GM12872 (cell line): ENCODE measurements around the gene GNG12.

Experiments used
- CTCF ChIP-seq: IDR thresholded peaks from 3 replicates; pipeline ENCODE4 v1.5.1; 2011; ENCODE audit warnings: low read depth, mild to moderate bottlenecking, low read length, moderate library complexity; ENCODE audit not compliant: insufficient read depth

Gene GNG12

GRCh38 chr1:67840449-67840848, 7.2 kb upstream of the GNG12 start:
- no peak for TF ChIP-seq CTCF

- TF ChIP-seq CTCF = no peak
These were observed 6.6 kb upstream of the GNG12 start for GRCh38 chr1:67839826-67840225.

- no peak for TF ChIP-seq CTCF
These were observed 5.1 kb upstream of the GNG12 start for GRCh38 chr1:67838180-67838910.

- no peak for TF ChIP-seq CTCF
These were observed 3.5 kb upstream of the GNG12 start for GRCh38 chr1:67836769-67837168.

GRCh38 chr1:67835663-67836452, 2.6 kb upstream of the GNG12 start:
- no peak for TF ChIP-seq CTCF

- no peak for TF ChIP-seq CTCF
These were observed 1.1 kb upstream of the GNG12 start for GRCh38 chr1:67834246-67834877.

GRCh38 chr1:67833602-67833940, 304 bp upstream of the GNG12 start:
- TF ChIP-seq CTCF = no peak
